Measurements from ENCODE around the gene FANK1.
"Not testable (repeated sequence)": the region's sequence is repeated elsewhere in the genome, so short reads cannot be mapped to it uniquely, and the experiment has no call there.

Gene FANK1

GRCh38 chr10:125933693-125934092 is 37.3 kb downstream of the FANK1 start:
- DNase-seq: no peak

DNA sequence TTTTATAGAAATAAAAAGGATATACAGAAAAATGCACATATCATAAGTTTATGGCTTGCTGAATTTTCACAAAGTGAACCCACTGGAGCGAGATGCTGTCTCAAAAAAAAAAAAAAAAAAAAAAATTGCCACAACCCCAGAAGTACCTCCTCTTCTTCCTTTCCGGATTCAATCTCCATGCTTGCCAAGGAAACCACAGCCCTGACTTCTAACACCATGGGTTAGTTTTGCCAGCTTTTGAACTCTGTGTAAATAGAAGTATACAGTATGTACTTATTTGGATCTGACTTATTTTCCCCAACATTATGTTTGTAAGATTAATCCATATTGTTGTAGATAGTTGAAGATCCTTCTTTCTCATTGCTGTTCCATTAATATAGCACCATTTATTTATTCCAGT is 40.0 kb downstream of the FANK1 start:
- no peak for DNase-seq

- DNase-seq: no peak
Measured at GRCh38 chr10:125940515-125940914, 44.2 kb downstream of the FANK1 start.

DNA sequence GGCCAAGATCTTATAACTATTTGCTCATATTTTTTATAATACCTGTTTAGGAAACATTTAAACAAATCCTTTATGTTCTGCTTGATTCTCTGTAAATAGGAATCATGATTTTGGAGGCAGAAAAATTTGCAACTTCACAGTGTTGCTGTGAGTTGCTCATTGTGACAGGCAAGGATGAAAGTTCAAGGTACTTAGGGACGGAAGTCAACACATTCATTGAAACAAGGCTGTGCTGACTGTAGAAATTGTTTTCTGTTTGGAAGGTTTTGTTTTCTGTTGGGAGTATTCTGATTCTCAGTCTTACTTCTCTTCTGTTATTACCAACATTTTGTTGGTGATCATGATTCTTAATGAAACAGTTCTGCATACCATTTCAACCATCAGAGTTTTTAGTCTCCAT is 54.9 kb downstream of the FANK1 start:
- no peak for DNase-seq

- no peak for DNase-seq
Measured at GRCh38 chr10:125953778-125954385, 57.5 kb downstream of the FANK1 start.

GRCh38 chr10:125955766-125956165 is 59.4 kb downstream of the FANK1 start:
- DNase-seq: no peak

DNA sequence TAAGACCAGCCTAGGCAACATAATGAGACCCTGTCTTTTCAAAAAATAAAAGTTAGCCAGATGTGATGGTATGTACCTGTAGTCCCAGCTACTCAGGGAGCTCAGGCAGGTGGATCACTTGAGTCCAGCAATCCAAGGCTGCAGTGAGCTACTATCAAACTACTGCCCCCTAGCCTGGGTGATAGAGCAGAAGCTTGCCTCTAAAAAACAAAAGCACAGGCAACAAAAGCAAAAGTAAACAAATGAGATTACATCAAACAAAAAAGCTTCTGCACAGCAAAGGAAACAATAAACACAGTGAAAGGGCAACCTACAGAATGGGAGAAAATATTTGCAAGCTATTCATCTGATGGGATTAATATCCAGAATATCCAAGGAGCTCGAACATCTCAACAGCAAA is 65.4 kb downstream of the FANK1 start:
- no peak for DNase-seq

DNA sequence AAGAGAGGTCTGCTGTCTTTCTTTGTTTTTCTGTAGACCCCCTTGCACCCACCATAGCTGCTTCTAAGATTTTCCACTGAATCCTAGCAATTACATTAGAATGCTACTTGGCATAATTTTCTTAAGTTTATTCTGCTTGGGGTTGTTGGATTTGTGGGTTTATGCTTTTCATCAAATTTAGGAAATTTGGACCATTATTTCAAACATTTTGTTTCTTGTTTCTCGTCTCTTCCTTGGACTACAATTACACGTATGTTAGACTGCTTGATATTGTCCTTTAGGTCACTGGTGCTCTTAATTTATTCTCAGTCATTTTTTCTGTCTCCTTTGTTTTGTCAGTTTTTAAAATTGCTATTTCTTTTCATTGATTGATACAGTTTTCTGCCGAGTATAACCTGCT is 65.8 kb downstream of the FANK1 start:
- DNase-seq: no peak

GRCh38 chr10:125964558-125964957 is 68.2 kb downstream of the FANK1 start:
- no peak for DNase-seq

GRCh38 chr10:125967533-125967932 is 71.2 kb downstream of the FANK1 start:
- DNase-seq: no peak

DNA sequence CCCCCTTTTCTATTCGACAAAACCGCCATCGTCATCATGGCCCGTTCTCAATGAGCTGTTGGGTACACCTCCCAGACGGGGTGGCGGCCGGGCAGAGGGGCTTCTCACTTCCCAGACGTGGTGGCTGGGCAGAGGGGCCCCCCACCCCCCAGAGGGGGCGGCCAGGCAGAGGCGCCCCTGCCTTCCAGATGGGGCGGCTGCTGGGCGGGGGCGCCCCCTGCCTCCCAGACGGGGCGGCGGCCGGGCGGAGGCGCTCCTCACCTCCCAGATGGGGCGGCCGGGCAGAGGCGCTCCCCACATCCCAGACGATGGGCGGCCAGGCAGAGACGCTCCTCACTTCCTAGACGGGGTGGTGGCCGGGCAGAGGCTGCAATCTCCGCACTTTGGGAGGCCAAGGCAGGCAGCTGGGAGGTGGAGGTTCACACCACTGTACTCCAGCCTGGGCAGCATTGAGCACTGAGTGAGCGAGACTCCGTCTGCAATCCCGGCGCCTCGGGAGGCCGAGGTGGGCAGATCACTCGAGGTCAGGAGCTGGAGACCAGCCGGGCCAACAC is 73.8 kb downstream of the FANK1 start:
- not testable (repeated sequence) for DNase-seq

DNA sequence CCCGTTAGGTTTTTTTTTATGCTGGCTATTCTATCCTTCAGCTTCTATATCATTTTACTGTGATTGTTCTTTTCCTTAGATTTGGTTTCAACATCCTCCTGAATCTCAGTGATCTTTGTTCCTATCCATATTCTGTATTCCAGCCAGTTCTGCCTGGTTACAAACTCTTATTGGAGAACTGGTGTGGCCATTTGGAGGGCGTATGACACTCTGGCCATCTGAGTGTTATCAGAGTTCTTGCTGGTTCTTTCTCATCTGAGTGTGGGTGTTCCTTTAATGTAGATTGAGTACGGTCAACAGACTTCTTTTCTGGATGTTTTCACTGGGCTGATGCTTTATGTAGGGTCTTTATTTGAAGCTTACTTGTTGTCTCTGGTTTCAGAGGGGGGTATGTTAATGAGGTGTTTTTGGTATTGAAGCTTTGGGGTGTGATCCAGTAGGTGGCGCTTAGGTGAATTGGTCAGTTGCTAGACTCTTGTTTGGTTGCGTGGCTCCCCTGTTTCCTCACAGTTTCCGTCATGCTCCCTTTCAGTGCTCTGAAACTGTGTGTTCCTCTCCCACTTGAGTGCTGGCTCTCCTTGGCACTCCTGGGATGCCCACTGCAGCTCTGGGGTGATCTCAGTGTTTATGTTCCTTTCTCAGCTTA is 80.7 kb downstream of the FANK1 start:
- no peak for DNase-seq

- no peak for DNase-seq
Measured at GRCh38 chr10:125979976-125980375, 83.6 kb downstream of the FANK1 start.

DNA sequence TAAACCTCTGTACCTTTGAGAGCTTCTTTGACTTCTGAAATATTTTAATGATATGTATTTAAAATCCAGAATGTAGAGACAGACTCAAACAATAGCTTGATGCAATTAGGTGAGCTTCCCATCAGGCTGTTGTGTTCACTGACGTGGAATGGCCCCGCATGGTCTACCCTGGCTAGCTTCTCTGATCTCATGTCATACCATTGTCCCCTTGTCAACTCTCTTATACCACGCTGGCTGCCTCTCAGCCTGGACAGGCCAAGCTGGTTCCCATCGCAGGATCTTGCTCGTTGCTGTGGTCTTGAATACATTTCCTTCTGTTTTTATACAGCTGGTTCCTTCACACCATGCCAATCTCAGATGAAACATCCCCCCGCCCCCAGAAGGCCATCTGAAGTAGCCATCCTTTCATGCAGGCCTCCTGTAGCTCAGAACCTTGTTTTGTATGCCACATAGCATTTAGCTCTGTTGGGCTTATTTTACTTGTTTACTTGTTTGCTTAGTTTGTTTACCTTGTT is 84.2 kb downstream of the FANK1 start:
- DNase-seq: no peak

DNA sequence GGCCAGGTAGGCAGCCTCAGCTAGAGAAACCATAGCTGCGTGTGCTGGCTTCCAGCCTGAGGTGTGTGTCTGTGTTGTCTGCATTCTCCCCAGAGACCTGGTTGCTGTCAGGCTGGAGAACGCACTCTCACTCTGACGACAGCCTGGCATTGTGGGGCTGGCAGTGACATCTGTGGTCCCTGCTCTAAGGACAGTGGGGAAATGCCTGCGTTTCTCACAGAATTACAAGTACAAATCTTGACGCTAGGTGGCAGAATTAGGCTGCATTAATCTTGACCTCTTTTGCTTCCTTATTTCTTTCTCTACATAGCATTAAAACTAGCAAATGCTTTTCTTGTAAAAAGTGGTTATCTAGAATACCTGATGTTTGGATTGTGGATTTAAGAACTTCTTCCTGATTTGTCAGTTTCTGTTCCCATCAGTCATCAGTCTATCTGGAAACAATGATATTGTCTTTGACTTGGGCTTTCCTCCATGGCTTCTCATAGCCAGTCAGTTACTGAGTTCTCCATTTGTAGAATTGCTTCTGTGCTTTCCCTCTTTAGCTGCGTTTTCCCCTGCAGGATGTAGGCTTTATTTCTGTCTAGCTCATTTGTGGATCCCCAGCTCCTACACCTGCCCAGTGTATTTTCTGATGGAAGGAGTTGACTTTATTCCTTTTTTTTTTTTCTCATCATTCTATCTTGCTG is 86.0 kb downstream of the FANK1 start:
- DNase-seq: peak; percentile 50

DNA sequence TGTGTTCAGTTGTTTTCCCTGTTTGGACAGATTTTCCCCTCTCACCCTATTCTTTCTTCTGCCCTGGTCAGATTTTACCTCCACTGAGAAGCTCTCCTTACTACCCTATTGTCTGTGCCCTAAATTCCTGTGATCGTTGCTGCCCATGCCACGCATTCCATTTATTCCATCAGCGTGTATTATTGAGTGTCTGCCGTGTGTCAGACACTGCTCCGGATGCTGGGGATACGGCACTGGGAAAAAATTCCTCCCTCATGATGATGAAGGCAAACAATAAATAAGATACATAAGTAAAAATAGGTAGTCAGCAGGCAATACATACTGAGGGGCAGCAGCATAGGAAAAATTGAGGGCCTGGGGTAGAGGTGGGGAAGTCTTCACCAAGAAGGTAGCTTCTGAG is 86.8 kb downstream of the FANK1 start:
- DNase-seq: no peak

DNA sequence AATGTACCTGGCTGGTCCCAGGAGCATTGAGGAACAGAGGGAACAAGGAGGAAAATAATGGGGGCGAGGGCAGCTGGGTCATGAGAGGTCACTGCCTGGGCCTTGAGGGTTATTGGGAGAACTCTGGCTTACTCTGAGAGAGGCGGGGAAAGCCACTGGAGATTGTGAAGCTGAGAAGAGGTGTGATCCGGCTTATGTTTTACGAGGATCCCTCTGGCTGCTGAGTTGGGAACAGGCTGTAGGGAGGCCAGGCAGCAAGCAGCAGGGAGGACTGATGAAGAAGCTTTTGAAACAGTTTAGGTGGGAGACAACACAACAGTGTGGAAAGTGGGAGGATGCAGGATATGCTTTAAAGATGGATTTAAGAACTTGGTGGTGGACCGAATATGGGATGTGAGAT is 87.3 kb downstream of the FANK1 start:
- DNase-seq: no peak

GRCh38 chr10:125984346-125984745 is 88.0 kb downstream of the FANK1 start:
- no peak for DNase-seq

DNA sequence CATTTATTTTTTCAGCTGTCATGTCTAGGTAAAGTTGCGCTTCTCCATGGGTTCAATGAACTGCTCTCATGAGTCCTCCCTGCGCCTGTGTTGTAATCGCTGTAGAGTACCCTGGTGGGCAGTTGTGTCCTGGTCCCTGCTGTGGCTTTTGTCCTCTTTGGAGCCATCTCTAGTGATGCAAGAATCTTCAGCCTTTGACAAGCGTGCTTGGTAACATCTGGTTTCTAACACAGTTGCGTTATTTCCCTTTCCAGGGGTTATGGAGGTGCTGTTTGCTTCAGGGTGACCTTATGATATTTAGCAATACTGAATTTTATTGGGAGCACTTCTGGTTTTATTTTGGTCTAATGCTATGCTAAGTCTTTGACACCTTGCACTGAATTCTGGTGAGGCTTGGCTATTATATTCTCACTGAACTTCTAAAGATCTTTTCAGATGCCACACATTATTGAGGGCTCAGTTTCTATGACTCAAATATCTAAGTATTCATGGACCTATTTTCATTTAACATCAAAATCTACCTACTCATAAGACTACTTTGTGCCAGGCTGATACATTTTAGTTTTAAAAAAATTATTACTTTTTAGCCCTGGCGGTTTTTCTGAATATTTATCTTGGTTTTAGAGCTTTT is 88.6 kb downstream of the FANK1 start:
- DNase-seq: no peak

- no peak for DNase-seq
Measured at GRCh38 chr10:125985557-125986240, 89.3 kb downstream of the FANK1 start.

DNA sequence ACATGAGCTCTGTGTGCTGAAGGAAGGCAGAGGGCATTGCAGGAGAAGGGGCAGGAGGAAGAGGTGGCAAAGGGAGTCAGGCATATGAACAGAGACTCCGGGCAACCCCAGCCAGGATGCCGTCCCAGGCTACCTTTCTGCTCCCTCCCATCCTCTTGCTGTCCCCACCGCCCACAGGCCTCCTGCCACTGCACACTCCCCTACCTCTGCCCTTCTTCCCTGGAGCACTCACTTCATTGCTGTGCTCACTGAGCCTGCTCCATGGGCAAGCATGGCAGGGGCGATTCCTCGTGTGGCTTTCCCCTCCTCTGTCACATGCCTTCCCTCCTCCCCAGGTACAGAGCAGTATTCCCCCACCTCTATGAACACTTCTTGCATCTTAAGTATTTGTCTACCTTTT is 93.4 kb downstream of the FANK1 start:
- DNase-seq: no peak

DNA sequence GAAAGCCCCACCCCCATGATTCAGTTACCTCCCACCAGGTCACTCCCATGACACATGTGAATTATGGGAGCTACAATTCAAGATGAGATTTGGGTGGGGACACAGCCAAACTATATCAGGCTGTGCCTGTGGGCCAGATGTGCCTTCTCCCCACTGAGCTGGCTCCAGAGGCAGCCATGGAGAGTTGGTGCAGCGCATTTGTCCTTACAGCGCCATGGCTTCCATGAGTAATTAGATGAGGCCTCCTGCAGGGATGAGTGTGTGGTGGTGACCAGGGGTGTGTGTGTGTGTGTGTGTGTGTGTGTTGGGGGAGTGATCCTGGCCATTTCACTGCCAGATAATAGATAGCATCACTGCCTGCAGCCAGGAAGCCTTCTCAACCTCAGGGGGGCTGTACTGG is 94.6 kb downstream of the FANK1 start:
- DNase-seq: no peak

- no peak for DNase-seq
Measured at GRCh38 chr10:125991392-125991791, 95.0 kb downstream of the FANK1 start.
